Fibroblast of lung (primary cell): ENCODE results near the gene AP2A2. TPM values are rescaled to one million over a fixed set of nuclear protein-coding genes. Genes with fewer than 3 reads are reported as not detected.

ENCODE experiments used
- DNase-seq, 2 donors: peaks; one replicate each; pipeline versions ENCODE4 v3.0.0 to v3.0.0-alpha.2; 2010; ENCODE audit warnings: low read depth in 2 of 2
- H2AFZ ChIP-seq: 2 replicates; pipeline ENCODE4 v1.5.1; 2012; ENCODE audit warnings: low read length, control low read depth, inconsistent platforms
- H3K27ac ChIP-seq: 2 replicates; pipeline ENCODE4 v1.5.1; 2011; ENCODE audit warnings: low read length, control low read depth; ENCODE audit not compliant: insufficient read depth
- H3K27me3 ChIP-seq: 2 replicates; pipeline ENCODE4 v1.5.1; 2011; ENCODE audit warnings: mild to moderate bottlenecking, low read length; ENCODE audit not compliant: control insufficient read depth, insufficient read depth
- H3K36me3 ChIP-seq: 2 replicates; pipeline ENCODE4 v1.5.1; 2011; ENCODE audit warnings: low read length; ENCODE audit not compliant: control insufficient read depth, insufficient read depth
- H3K4me1 ChIP-seq: 2 replicates; pipeline ENCODE4 v1.5.1; 2011; ENCODE audit warnings: low read length; ENCODE audit not compliant: control insufficient read depth, insufficient read depth; ENCODE audit errors: extremely low read depth
- H3K4me2 ChIP-seq: 2 replicates; pipeline ENCODE4 v1.5.1; 2011; ENCODE audit warnings: low read length, control low read depth; ENCODE audit not compliant: insufficient read depth; ENCODE audit errors: extremely low read depth
- H3K4me3 ChIP-seq, 4 experiments: fragments of 200-600 bp in 1 of 4; sonication (generic) in 1 of 4; replicated peaks in 1 of 4; 2 replicates each; pipeline ENCODE4 v1.5.1; 2011 to 2016; ENCODE audit warnings: low read length in 4 of 4, low read depth in 3 of 4, mild to moderate bottlenecking in 3 of 4, control low read depth in 2 of 4, inconsistent platforms in 1 of 4, mixed read lengths in 1 of 4; ENCODE audit not compliant: insufficient read depth in 1 of 4; ENCODE audit errors: control extremely low read depth in 1 of 4
- H3K79me2 ChIP-seq: 2 replicates; pipeline ENCODE4 v1.5.1; 2012; ENCODE audit warnings: mild to moderate bottlenecking, low read length, inconsistent platforms; ENCODE audit not compliant: control insufficient read depth, insufficient read depth
- H3K9ac ChIP-seq: 2 replicates; pipeline ENCODE4 v1.5.1; 2011; ENCODE audit warnings: mild to moderate bottlenecking, low read length, control low read depth; ENCODE audit not compliant: insufficient read depth
- H3K9me3 ChIP-seq: 2 replicates; pipeline ENCODE4 v1.5.1; 2012; ENCODE audit warnings: low read depth, low read length; ENCODE audit not compliant: control insufficient read depth, insufficient read depth
- H4K20me1 ChIP-seq: 2 replicates; pipeline ENCODE4 v1.5.1; 2011; ENCODE audit warnings: low read length; ENCODE audit not compliant: control insufficient read depth, insufficient read depth; ENCODE audit errors: extremely low read depth
- EZH2 ChIP-seq: IDR thresholded peaks from 2 replicates; pipeline ENCODE4 v1.5.1; 2012; ENCODE audit warnings: low read length, control low read depth, mild to moderate bottlenecking; ENCODE audit errors: missing control alignments
- polyA plus RNA-seq, 2 donors: library from polyadenylated mRNA; depleted of rRNA in 1 of 2; stranded (reverse) in 1 of 2; unstranded in 1 of 2; fragments of >200 nt; gene quantifications; 2 replicates each; pipeline ENCODE4 v1.2.1, GENCODE V29; 2011 to 2012; ENCODE audit warnings: missing spikeins in 1 of 2
- total RNA-seq: library from RNA; depleted of rRNA; stranded (reverse); fragments of >200 nt; gene quantifications from 2 replicates; pipeline ENCODE4 v1.2.1, GENCODE V29; 2014
- TF ChIP-seq, protein P1 (sequence below), 2 donors: IDR thresholded peaks in 1 of 2; conservative IDR thresholded peaks in 1 of 2; 1 replicate in 1 of 2; 2 replicates in 1 of 2; pipeline ENCODE4 v1.5.1; 2011 to 2012; ENCODE audit warnings: low read length in 2 of 2, control low read depth in 1 of 2, inconsistent platforms in 1 of 2, low read depth in 1 of 2, mild to moderate bottlenecking in 1 of 2

The AP2A2 gene
- total and polyA plus RNA-seq, 2 donors (not counting 1 experiment from before 2014, with no cell fraction given) = 21.6 to 46.1 TPM

DNA sequence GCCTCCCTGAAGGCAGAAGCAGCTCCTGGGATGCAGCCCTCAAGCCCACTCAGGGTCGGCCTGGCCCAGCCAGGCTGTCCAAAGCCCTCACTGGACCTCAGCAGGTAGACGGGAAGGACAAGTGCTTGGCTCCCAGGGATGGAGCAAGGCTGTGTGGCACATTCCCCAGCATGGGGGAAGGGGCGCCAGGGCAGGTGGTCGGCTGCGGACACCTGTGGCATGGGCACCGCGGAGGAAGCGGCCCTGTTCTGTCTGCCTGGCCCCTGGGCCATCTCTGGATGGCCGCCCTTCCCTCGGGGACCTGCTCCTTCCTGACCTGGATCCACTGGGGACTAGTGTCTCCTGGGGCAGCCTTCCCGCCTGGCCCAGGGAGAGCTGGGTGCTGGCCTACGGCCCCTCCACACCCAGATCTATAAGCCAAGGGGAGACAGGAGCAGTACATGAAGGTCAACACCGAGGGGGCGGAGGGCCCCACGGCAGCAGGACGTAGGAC is 41.0 kb upstream of the AP2A2 start:
- Histone ChIP-seq H3K4me1 (no peaks in the 10 kb centered on the region), H2AFZ (no peak overlapping the region), H3K27ac (no peak overlapping the region), H3K79me2 (no peaks in the 10 kb centered on the region), H3K9ac (no peak overlapping the region), H3K27me3 (no peaks in the 10 kb centered on the region), H3K9me3 (no peaks in the 10 kb centered on the region), H4K20me1 (no peaks in the 10 kb centered on the region), H3K36me3 (peaks cover 3% of the 10 kb centered on the region), H3K4me2 (no peak overlapping the region), H3K4me3 (no peak overlapping the region)
- TF ChIP-seq EZH2 = no peak
- TF ChIP-seq, protein P1, sequence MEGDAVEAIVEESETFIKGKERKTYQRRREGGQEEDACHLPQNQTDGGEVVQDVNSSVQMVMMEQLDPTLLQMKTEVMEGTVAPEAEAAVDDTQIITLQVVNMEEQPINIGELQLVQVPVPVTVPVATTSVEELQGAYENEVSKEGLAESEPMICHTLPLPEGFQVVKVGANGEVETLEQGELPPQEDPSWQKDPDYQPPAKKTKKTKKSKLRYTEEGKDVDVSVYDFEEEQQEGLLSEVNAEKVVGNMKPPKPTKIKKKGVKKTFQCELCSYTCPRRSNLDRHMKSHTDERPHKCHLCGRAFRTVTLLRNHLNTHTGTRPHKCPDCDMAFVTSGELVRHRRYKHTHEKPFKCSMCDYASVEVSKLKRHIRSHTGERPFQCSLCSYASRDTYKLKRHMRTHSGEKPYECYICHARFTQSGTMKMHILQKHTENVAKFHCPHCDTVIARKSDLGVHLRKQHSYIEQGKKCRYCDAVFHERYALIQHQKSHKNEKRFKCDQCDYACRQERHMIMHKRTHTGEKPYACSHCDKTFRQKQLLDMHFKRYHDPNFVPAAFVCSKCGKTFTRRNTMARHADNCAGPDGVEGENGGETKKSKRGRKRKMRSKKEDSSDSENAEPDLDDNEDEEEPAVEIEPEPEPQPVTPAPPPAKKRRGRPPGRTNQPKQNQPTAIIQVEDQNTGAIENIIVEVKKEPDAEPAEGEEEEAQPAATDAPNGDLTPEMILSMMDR (conservative IDR thresholded peaks at IDR 0.05 in 1 of 2, IDR thresholded peaks at IDR 0.05 in 1 of 2; ENCODE audit: low read depth in 1 of 2, low read length in 2 of 2) = no peak
- DNase-seq = no peak

DNA sequence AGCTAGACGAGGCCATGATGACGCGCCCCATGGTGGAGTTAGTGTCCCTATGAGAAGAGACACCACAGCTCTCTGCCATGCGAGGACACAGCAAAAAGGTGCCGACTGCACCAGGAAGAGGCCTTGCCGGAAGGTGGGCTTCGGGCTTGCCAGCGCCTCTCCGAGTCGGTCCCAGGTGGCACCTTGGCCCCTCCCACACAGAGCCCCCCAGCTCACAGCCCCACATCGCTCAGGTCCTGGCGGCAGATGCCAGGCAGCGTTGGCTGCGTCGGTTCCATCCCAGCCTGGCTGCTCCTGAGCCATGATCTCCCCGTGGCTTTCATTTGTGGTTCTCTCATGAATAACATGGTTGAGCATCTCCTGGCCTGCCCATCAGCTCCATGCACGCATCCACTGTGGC is 39.1 kb upstream of the AP2A2 start:
- Histone ChIP-seq H3K27me3 (no peaks in the 10 kb centered on the region), H3K4me2 (no peak overlapping the region), H3K79me2 (no peaks in the 10 kb centered on the region), H3K9ac (no peak overlapping the region), H3K4me1 (no peaks in the 10 kb centered on the region), H3K9me3 (no peaks in the 10 kb centered on the region), H3K27ac (no peak overlapping the region), H3K36me3 (peaks cover 3% of the 10 kb centered on the region), H4K20me1 (no peaks in the 10 kb centered on the region), H2AFZ (no peak overlapping the region), H3K4me3 (no peak overlapping the region)
- TF ChIP-seq, protein P1 (conservative IDR thresholded peaks at IDR 0.05 in 1 of 2, IDR thresholded peaks at IDR 0.05 in 1 of 2; ENCODE audit: low read depth in 1 of 2, low read length in 2 of 2) = no peak
- no peak for DNase-seq

DNA sequence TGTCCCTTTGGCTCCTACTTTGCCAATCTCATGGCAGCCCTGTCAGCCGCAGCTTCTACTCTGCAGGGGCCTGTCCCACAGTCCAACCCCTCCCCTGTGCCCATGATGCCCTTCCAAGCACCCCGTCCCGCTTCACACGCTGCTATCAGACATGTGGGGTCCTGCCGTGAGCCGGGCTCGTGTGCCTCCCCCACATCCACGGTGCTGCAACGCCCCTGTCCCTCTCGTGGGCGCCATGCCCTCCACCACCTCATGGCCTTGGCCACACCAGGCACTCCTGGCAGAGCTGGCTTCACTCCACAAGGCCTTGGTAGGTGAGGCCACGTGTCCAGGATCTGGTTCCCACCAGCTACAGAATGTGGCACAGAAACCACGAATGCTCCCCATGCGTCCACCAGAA is 38.1 kb upstream of the AP2A2 start:
- no peak overlapping the region for H3K27ac ChIP-seq
- TF ChIP-seq, protein P1 (conservative IDR thresholded peaks at IDR 0.05 in 1 of 2, IDR thresholded peaks at IDR 0.05 in 1 of 2; ENCODE audit: low read depth in 1 of 2, low read length in 2 of 2) = no peak
- TF ChIP-seq EZH2 = no peak

More for the DNA sequence above, 38.1 kb upstream of the AP2A2 start:
- no peak for DNase-seq
- peaks cover 3% of the 10 kb centered on the region for H3K36me3 ChIP-seq
- H2AFZ ChIP-seq = no peak overlapping the region
- H3K4me1 ChIP-seq = no peaks in the 10 kb centered on the region
- no peak overlapping the region for H3K4me3 ChIP-seq
- H3K4me2 ChIP-seq = no peak overlapping the region
- H3K9ac ChIP-seq = no peak overlapping the region
- H3K27me3 ChIP-seq = no peaks in the 10 kb centered on the region
- H3K9me3 ChIP-seq = no peaks in the 10 kb centered on the region
- H3K79me2 ChIP-seq = no peaks in the 10 kb centered on the region
- H4K20me1 ChIP-seq = no peaks in the 10 kb centered on the region
